Activated T-helper 1 cell treated with Interleukin-2 at 50 U/mL for 16 hours (primary cell): Measurements from ENCODE around the gene ADCY1.
"Not testable (repeated sequence)": the region's sequence is repeated elsewhere in the genome, so short reads cannot be mapped to it uniquely, and the experiment has no call there.

Experiments used
- DNase-seq: peaks from one replicate; pipeline ENCODE4 v3.0.0-alpha.2; 2020; ENCODE audit warnings: low read depth

ADCY1 gene

DNA sequence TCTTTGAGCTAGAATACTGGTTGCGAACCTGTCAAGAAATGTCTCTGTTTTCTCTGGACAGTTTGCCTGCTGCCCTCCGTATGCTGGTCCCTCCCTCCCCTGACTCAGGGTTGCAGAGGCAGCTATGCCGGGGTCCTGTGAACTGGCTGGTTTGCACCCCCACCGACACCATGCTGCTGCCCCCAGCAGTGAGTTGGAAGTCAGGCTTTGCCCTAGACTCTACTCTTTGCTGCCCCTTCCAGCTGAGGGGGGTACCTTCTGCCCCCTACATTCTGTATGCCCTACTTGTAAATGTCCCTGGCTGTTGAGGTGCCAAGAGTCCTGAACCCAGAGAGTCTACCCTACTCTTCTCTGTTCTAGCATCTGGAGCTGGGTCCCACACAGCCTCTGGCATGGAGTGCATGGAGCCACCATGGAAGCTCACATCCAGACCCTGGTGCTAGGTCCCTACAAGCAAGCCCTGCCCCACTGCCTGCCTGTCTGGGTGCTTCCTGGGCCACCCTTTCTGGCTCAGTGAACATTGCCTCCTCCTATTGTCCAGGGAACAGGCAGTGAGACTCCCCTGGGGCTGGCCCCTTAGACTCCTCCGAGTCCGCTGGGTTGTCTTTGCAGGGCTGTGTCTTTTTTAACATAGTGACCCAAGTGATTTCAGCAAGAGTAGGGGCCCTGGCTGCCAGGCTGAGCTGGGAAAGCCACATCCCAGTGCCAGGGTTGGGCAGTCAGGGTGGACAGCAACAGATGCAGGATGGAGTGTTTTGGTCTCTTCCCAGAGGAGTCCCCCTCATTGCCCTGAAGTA lies 138.9 kb downstream of the ADCY1 start:
- DNase-seq = no peak

DNA sequence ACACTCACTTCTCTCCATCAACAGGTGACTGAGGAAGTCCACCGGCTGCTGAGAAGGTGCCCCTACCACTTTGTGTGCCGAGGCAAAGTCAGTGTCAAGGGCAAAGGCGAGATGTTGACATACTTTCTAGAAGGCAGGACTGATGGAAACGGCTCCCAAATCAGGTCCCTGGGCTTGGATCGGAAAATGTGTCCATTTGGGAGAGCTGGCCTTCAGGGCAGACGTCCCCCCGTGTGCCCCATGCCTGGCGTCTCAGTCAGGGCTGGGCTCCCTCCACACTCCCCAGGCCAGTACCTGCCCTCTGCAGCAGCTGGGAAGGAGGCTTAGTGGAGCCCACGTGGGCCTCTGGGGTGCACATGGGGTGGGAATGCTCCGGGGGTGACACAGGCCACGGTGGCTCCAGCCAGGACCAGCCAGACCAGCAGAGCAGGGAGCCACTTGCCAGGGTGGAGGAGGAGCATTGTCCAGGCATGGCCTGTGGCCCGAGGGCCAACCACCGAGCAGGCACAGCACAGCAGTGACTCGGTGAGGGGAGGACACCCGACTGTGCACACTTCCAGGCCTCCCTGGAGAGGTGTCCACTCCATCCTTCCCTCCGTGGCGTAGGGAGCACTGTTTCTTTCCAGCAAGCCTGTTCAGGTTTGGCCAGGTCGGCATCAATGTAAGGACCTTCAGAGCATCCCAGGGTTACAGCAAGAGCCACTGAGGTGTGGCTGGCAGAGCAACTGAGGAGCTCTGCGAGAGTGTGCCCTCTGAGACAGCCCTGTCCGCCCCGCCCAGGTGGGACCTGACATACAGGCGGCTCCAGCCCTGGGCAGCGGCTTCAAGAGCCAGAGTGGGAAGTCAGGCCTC lies 139.7 kb downstream of the ADCY1 start:
- no peak for DNase-seq

DNA sequence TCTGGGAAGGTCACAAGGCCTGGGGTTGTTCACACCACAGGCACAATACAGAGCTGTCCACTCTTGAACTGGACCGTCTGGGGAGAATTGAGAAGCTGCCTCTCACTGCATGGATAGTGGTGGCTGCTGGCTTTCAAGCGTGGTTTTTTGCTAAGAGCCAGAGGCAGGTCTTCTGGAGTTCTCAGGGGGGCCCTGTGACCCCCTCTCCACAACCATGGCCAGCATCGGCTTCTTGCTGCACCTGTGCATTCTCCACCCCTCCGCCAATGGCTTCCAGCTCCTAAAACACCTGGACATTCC lies 140.3 kb downstream of the ADCY1 start:
- DNase-seq = no peak

DNA sequence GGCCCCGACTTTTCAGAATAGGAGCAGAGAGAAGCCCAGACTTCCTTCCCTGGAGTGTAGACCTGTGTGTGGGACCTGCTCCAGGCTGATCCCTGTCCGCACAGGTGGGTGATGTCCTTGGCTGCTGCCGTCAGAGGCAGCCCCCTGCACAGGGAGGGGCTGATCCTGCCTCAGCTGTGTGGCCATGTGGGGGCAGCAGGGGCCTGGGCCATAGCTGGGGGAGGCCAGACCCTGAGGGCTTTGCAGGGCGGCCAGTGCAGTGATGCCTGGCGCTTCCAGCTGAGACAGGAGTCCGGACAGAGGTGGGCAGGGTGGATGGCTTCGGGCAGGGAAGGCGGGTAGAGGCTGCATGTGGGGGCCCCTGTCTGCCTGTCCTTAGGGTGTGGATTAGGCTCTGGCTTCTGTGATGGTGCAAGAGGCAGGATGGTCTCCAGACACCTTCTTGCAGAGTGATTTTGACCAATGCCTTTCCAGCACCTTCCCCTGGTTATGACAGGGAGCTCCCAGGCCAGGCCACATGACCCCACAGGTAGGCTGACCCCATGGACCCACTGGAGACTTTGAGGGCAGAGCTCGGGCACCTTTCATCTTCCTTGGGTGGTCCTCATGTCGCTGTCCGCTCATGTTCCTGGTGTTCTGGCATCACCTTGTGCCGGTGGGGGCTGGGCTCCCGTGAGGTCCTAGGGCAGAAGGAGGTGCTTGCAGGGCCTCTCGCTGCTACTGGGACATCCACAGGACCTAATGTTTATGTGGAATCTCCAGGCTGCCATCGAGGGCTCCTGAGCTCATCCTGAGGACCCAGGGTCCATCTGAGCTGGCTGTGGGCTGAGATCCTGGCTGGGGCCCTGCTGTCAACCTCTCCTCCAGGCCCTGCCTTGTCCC lies 141.5 kb downstream of the ADCY1 start:
- no peak for DNase-seq

DNA sequence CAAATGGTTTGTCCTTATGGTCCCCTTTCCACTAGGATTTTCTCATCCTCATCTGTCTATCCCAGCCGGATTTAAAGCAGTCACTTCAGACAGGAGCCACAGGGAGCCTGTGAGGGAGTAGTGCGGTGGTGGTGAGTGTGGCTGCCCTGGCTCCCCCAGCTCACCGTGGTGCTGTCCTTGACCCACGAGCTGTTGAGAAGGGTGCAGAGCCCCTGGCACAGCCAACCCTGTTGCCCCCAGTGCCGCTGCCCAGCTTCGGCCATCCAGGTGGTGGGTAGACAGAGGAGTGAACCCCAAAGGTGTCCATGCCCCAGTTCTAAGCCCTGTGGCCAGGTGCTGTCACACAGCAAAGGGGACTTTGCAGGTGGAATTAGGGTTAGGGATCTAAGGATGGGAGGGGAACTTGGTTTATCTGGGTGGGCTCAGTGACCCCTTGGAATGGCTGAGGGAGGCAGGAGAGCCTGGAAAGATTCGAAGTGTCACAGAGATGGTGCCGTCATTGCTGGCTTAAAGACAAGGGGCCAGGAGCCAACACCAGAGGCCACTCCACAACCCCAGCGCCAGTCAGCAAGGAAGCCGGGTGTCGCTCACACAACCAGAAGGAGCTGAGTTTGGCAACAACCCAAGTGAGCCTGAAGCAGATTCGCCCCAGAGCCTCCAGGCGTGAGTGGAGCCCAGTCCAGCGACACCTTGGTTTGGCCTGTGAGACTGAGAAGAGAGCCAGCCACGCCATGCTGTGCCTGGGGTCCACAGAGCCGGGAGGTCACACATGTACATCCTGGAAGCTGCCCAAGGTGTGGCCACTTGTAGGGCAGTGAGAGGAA lies 142.4 kb downstream of the ADCY1 start:
- no peak for DNase-seq

DNA sequence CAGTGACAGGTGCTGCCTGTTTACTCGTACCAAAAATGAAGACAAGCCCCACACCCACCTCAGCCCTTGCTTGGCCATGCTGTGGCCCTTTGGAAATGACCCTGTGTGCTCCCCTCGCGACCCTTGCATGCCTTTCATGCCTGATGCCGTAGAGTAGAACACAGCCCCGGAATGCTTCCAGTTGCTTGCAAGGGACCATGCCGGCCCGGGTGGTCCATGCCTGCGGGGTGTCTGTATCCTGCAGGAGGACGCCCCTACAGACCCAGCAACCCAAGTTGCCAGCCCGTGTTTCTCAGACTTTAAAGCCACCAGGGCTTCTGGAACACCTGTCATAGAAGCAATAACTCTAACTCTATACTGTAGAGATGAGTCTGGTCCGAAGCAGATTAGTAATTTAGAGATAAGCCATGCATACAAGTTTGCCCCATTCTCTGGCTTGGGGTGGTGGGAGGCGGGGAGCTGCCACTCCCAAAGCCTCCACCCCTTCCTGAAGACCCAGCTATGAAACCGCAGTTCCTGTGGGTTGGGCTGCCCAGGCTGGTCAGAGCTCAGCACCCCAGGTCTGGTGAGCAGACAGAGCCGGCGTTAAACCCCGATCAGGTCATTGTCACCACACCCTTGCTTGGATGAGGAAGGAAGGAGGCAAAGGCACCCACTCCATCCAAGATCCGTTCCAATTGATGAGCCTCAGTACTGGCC lies 143.5 kb downstream of the ADCY1 start:
- DNase-seq = no peak

DNA sequence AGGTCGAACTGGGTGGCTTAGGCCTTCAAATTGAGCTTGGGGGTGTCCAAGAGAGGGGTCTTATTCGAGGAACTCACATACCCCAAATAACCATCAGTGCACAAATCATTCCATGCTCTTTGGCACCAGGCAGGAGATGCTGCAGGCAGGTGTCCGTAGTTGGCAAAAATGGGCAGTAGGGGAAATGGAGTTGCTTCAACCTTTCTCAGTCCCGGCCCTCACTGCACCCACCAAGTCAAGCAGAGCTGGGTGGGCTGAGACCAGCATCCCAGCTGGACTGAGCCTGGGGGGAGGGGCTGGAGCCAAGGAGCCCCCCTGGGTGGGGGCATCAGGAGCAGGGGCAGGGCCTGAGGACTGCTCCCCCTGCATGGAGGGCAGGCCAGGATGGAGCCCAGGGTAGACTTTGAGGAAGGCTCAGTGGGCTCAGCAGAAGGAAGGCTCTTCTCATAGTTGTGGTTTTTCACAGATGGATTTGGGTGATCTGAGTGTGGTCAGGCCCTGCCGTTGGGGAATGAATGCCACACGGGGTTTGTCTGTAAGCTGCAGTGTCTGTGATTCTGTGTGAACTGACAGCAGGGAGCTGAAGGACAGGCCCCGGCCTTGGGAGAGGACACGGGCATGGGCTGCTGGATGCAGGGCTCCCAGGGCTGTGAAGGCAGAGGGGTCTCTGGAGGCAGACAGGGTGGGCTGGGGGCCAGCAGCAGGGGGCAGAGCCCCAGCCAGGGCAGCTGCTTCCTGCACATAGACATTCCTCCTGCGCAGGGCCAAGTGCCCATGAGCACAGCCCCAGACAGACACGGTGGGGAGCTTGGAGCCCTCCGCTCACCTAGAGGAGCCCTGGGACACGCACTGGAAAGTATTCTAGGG lies 144.5 kb downstream of the ADCY1 start:
- no peak for DNase-seq

DNA sequence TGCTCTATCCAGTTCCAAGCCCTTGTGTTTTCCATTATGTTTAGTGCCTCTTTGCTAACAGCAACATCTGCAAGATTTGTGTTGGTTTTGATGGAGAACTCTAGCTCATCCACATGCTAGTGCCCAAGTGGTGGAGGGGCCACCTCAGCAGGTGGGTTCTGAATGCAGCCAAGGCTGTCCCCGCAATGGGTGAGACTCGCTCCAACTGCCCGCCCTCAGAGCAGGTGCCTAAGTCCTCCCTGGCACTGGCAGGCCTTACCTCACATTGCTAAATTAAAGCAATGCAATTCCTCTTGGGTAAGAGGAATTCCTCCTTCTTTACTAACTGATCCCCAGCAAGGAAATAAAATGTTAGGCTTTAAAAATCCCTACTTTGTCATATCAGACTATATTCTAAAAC lies 146.8 kb downstream of the ADCY1 start:
- no peak for DNase-seq

DNA sequence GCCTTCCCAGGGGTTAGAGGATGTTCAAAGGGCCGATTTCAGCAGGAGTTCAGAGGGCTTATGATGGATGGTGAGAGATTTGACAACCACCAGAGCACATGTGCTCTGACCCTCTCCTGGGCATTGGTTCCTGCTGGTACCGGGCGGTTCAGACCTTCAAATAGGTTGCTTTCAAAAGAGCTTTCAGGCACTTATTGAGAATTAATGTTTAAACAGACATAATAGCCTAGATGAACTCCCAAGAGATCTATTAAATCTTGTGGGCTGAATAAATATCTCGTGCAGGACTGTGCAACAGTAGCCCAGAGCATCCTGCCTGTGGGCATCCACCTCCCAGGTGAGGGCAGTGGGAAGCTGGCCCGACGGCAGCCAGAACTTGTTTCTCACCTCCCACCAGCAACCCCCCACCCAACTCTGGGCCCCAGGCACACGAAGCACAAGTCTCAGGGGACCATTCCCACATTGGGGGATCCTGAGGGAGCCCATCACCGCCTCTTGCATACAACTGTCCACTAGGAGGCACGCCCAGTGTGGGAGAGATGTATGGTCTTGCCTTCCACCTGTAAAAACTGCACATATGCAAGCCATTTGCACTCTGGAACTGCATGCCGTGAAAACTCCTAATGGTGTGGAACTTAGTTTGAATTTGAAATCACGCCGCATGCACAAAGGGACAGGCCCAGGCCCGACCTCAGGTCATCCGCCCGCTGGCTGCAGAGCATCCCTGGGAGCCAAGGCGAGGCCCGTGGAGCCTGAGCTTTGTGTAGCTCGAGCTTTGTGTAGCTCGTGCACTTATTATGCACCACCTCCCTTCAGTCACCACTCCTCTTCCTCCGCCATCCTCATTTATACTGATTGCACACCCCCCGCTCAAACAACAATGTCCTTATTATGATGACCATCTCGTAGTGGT lies 147.8 kb downstream of the ADCY1 start:
- no peak for DNase-seq

DNA sequence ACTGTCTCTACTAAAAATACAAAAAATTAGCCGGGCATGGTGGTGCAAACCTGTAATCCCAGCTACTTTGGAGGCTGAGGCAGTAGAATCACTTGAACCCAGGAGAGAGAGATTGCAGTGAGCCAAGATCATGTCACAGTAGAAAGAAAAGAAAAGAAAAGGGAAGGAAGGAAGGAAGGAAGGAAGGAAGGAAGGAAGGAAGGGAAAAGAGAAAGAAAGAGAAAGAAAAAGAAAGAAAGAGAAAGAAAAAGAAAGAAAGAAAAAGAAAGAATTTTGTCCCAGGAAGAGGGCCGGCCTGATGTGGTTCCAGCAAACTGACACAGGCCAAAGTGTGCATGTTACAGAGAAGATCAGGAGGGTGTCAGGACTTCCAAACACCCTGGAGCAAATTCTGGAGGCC lies 151.1 kb downstream of the ADCY1 start:
- DNase-seq = not testable (repeated sequence)

DNA sequence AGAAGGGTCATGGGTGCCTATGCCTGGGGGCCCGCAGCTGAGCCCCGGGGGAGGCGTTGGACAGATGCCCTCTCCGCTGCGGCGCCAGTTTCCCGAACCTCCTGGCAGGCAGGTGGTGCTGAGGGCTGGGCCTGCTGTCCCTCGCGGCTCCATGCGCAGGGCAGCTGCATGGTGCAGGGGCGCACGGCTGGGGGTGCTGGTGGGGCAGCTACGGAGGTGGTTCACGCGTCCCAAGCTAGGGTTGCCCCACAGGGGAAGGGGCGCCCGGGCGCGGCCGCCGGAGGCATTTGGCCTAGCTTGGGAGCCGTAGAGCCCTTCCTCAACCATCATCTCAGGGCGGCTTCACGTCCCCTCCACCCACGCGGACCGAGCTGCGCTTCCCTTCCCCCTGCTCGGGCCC lies 152.7 kb downstream of the ADCY1 start:
- no peak for DNase-seq

DNA sequence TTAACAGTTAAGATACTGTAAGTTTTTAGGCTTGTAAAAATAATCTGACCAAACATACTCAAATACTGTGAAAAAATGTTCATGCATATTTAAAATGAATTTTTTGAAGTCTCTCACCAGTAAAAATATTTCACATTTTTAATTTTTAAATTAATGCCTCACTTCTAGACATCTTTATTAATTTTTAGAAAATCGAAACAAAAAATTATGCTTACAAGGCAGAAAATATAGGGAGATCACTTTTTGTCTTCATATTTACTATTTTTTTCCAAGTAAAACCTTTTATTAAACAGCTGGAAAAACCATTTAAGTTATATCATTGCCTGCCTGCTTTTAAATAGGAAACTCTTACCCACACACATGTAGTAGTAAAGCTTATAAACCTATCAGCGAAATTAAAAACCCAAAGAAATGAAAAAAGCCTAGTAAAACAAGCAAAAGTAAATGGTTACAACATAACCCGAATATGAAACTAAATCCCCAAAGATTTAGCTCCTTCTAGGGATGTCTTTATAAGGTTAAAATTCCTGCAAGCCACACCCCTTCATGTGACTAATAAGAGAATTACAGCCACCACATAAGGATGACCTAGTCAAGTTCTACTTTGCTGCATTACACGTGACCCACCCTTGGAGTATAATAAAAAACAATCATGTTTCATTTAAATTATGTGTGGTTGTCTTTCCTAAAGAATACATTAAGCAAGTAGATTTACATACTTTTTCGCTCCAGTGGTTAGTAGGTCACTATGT lies 157.7 kb downstream of the ADCY1 start:
- DNase-seq = not testable (repeated sequence)

DNA sequence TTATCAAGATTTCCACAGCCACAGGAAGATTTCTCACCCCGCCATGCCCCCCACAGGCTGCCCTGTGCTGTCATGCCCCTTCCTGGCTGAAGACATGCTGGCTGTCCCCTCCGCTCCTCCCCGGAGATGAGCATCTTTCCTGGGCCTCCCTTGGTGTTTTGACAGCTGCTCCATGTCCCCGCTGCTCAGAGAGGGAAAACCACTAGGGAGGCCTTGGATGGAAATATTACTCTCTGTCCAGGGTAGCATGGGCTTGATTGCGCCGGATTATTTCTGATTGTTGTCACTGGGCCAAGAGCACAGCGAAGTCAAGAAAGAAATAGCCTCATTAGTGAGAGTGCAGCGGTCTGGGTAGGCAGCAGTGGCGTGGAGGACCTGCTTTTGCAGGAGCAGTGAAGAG lies 164.8 kb downstream of the ADCY1 start:
- DNase-seq = not testable (repeated sequence)

DNA sequence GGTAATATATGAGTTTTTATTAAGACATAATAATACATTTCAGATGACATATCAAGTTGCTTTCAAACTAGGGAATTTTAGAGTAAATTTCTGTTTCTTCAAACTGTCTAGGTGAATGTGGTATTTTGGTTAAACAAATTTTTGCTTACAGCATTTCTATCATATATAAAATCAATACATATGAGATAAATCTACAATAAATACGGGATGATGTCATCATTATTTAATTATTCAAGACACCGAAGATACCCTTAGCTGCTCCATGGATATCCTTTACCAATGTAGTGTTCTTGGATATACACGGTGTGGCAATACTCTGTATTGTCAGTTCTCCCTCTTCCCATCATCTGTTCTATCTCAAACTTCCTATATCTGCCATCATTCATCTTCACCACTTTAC lies 166.4 kb downstream of the ADCY1 start:
- DNase-seq = not testable (repeated sequence)

DNA sequence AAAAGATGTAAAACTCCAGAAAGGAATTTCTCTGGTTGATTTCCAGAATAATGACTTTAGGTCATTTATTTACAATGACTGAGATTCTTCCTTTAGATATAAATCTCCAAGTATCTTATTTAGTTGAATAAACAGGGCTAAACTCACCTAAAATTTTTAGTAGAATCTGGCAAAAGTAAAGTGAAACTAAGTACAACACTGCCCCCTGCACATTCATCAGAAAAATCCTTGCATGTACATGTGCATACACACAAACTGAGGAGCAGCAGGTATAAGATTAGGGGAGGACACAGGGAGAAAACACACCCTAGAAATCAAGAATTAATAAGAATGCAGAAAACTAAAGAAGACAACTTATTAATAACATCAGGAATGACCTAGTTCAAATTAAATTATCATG lies 174.8 kb downstream of the ADCY1 start:
- not testable (repeated sequence) for DNase-seq

DNA sequence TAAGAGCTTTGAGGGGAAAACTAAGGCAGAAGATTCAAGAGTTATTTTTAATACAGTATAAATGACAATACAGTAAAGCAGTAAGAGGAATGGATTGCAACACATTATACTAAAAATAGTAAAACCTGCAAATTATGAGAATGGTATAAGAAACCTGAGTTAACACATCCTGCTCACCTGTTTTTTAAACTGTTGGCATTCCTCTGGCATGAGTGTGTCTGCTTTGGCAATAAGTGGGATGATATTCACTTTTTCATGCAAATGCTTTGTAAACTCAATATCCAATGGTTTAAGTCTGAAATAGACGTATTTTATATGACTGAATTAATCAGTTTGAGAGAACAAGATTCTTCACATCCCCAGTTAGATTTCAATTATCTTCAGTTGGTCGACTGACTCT lies 177.2 kb downstream of the ADCY1 start:
- DNase-seq = not testable (repeated sequence)

DNA sequence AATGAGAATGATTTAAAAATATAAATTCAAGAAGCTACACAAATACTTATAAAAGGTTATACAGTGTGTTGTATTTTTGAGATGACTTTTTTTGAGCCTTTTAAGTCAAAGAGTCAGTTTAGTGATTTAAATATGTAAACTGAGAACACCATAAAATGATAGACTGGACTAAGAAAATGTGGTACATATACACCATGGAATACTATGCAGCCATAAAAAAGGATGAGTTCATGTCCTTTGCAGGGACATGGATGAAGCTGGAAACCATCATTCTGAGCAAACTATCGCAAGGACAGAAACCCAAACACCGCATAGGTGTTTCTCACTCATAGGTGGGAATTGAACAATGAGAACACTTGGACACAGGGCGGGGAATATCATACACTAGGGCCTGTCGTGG lies 182.2 kb downstream of the ADCY1 start:
- DNase-seq = not testable (repeated sequence)

DNA sequence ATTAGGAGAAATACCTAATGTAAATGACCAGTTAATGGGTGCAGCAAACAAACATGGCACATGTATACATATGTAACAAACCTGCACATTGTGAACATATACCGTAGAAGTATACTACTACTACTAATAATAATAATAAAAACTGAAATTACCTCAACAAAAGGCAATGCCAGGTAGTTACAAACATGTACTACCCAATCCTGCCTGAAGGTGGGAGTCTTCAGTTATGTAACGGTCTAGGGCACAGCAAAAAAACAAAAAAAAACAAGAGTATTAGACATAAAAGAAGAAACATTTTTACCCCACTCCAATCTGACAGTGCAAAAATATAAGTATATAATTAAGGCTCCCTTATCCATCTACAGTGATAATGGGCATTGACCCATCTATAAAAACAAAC lies 182.6 kb downstream of the ADCY1 start:
- not testable (repeated sequence) for DNase-seq
